ENCODE results near the gene RASA2.

Gene RASA2

GRCh38 chr3:141648055-141648910 lies 161.5 kb downstream of the RASA2 start:
- no peak for DNase-seq

- DNase-seq, result no peak
Measured at GRCh38 chr3:141649871-141650270, 163.0 kb downstream of the RASA2 start.

GRCh38 chr3:141650783-141651182 lies 164.0 kb downstream of the RASA2 start:
- no peak for DNase-seq

- no peak for DNase-seq
Measured at GRCh38 chr3:141651409-141651808, 164.6 kb downstream of the RASA2 start.

GRCh38 chr3:141652349-141652748 lies 165.5 kb downstream of the RASA2 start:
- DNase-seq, result no peak

GRCh38 chr3:141653847-141654246 lies 167.0 kb downstream of the RASA2 start:
- DNase-seq, result no peak

- no peak for DNase-seq
Measured at GRCh38 chr3:141655801-141656200, 169.0 kb downstream of the RASA2 start.

- DNase-seq, result no peak
Measured at GRCh38 chr3:141656771-141657170, 169.9 kb downstream of the RASA2 start.

- no peak for DNase-seq
Measured at GRCh38 chr3:141657516-141657915, 170.7 kb downstream of the RASA2 start.

GRCh38 chr3:141659821-141660613 lies 173.2 kb downstream of the RASA2 start:
- DNase-seq, result peak; percentile 88

- no peak for DNase-seq
Measured at GRCh38 chr3:141660614-141660947, 173.8 kb downstream of the RASA2 start.

- no peak for DNase-seq
Measured at GRCh38 chr3:141661229-141662196, 174.7 kb downstream of the RASA2 start.

GRCh38 chr3:141663993-141664392 lies 177.2 kb downstream of the RASA2 start:
- no peak for DNase-seq

Data from COR-L47 (cell line).